K562 (cell line): ENCODE data around the gene TBATA. TPM values are rescaled to one million over a fixed set of nuclear protein-coding genes. Genes with fewer than 3 reads are reported as not detected.
A peak's percentile ranks its signal among the peaks of the same experiment; 100 is the strongest.

Source experiments
- CREM ChIP-seq: IDR thresholded peaks from 2 replicates; pipeline ENCODE4 v1.6.1; 2014; ENCODE audit warnings: antibody characterized with exemption, low read depth
- CXXC5 ChIP-seq: fragments of 250-450 bp; sonication (Bioruptor Pico); IDR thresholded peaks from 2 replicates; pipeline ENCODE4 v1.8.0; 2022; ENCODE audit warnings: inconsistent platforms, mild to moderate bottlenecking, moderate library complexity
- ERF ChIP-seq: fragments of 450-650 bp; formaldehyde crosslinking; IDR thresholded peaks from 2 replicates; pipeline ENCODE4 v1.4.0; 2020; ENCODE audit warnings: mild to moderate bottlenecking, mixed read lengths
- FUS ChIP-seq: fragments of 200-400 bp; formaldehyde crosslinking; optimal IDR thresholded peaks from 2 replicates; pipeline ENCODE3; 2017; ENCODE audit warnings: low read depth, low read length
- GABPB2 ChIP-seq: fragments of 250-450 bp; sonication (Bioruptor Pico); conservative IDR thresholded peaks from 2 replicates; pipeline ENCODE4 v1.5.1; 2021; ENCODE audit warnings: mild to moderate bottlenecking
- GATA2 ChIP-seq: sonication (generic); formaldehyde crosslinking; IDR thresholded peaks from 2 replicates; pipeline ENCODE4 v1.4.0; 2020; ENCODE audit warnings: mild to moderate bottlenecking, missing genetic modification reagents
- HNRNPK ChIP-seq: fragments of 200-400 bp; formaldehyde crosslinking; IDR thresholded peaks from one replicate; pipeline ENCODE4 v1.6.1; 2018; ENCODE audit warnings: mild to moderate bottlenecking, low read depth, low read length; ENCODE audit not compliant: poor library complexity, severe bottlenecking
- HSF4 ChIP-seq: fragments of 250-450 bp; sonication (Bioruptor Pico); IDR thresholded peaks from 2 replicates; pipeline ENCODE4 v2.1.2; 2022; ENCODE audit warnings: mild to moderate bottlenecking, moderate library complexity, borderline replicate concordance
- JUN ChIP-seq, 2 experiments: sonication (generic) in 1 of 2; formaldehyde crosslinking in 1 of 2; IDR thresholded peaks; 2 replicates each; pipeline versions ENCODE4 v1.6.1 to v1.8.0; 2012 to 2022; ENCODE audit warnings: borderline replicate concordance in 2 of 2, mild to moderate bottlenecking in 2 of 2, improper control_type of control experiment in 1 of 2, low read depth in 1 of 2, low read length in 1 of 2, missing genetic modification reagents in 1 of 2
- JUND ChIP-seq, 2 experiments: IDR thresholded peaks; 2 replicates in 1 of 2; 3 replicates in 1 of 2; pipeline ENCODE4 v1.6.1; 2011; ENCODE audit warnings: borderline replicate concordance in 2 of 2, low read depth in 2 of 2, low read length in 2 of 2, improper control_type of control experiment in 1 of 2, missing biosample characterization in 1 of 2, missing genetic modification characterization in 1 of 2, missing genetic modification reagents in 1 of 2
- KAT7 ChIP-seq: sonication (generic); formaldehyde crosslinking; IDR thresholded peaks from 2 replicates; pipeline ENCODE4 v1.8.0; 2022; ENCODE audit warnings: missing genetic modification reagents, mild to moderate bottlenecking, borderline replicate concordance
- MAZ ChIP-seq, 2 experiments: fragments of 450-650 bp in 1 of 2; sonication (generic) in 1 of 2; formaldehyde crosslinking; IDR thresholded peaks in 1 of 2; conservative IDR thresholded peaks in 1 of 2; 2 replicates each; pipeline versions ENCODE4 v1.4.0 to v1.5.0; 2020; ENCODE audit warnings: mild to moderate bottlenecking in 1 of 2, missing genetic modification reagents in 1 of 2
- NCOA1 ChIP-seq: fragments of 450-650 bp; IDR thresholded peaks from 2 replicates; pipeline ENCODE4 v1.6.1; 2016; ENCODE audit warnings: low read depth
- OTX1 ChIP-seq: fragments of 450-650 bp; formaldehyde crosslinking; IDR thresholded peaks from 2 replicates; pipeline ENCODE4 v1.4.0; 2022; ENCODE audit warnings: mild to moderate bottlenecking
- RBFOX2 ChIP-seq: fragments of 200-400 bp; formaldehyde crosslinking; IDR thresholded peaks from 2 replicates; pipeline ENCODE4 v1.6.1; 2017; ENCODE audit warnings: low read depth, mild to moderate bottlenecking, low read length, moderate library complexity
- SAFB ChIP-seq: fragments of 200-400 bp; formaldehyde crosslinking; IDR thresholded peaks from 2 replicates; pipeline ENCODE4 v1.6.1; 2017; ENCODE audit warnings: low read depth, low read length, borderline replicate concordance
- TAF1 ChIP-seq: IDR thresholded peaks from 2 replicates; pipeline ENCODE4 v1.6.1; 2011; ENCODE audit warnings: mild to moderate bottlenecking, low read length, moderate library complexity; ENCODE audit not compliant: insufficient read depth, control insufficient read depth, severe bottlenecking; ENCODE audit errors: extremely low read depth
- TCF7 ChIP-seq: sonication (generic); IDR thresholded peaks from 2 replicates; pipeline ENCODE4 v1.6.1; 2016; ENCODE audit warnings: antibody characterized with exemption, borderline replicate concordance
- ZNF699 ChIP-seq: fragments of 250-450 bp; sonication (Bioruptor Pico); IDR thresholded peaks from 2 replicates; pipeline ENCODE4 v1.8.0; 2021; ENCODE audit warnings: mild to moderate bottlenecking, moderate library complexity; ENCODE audit not compliant: insufficient replicate concordance
- polyA plus RNA-seq, 8 experiments: library from polyadenylated mRNA; depleted of rRNA in 4 of 8; stranded (reverse) in 5 of 8; unstranded in 3 of 8; fragments of >200 nt; fragmentation: Nextera tagmentation in 2 of 8; fragmentation: Illumina TruSeq in 1 of 8; extraction: Ambion mirVana in 2 of 8; extraction: Trizol in 1 of 8; gene quantifications; 2 replicates each; pipeline versions ENCODE4 v1.2.1 to v1.2.3, GENCODE V29; 2011 to 2014; ENCODE audit warnings: inconsistent platforms in 1 of 8, missing spikeins in 1 of 8
- total RNA-seq, 7 experiments: library from RNA; depleted of rRNA in 6 of 7; stranded (reverse); fragments of >200 nt in 6 of 7; fragmentation: Illumina TruSeq in 2 of 7; extraction: Trizol in 2 of 7; gene quantifications; 2 replicates each; pipeline versions ENCODE4 v1.2.1 to v1.2.3, GENCODE V29; 2011 to 2021; ENCODE audit warnings: low replicate concordance in 1 of 7
- TF ChIP-seq, protein P1 (sequence below): fragments of 250-450 bp; sonication (Bioruptor Pico); IDR thresholded peaks from 2 replicates; pipeline ENCODE4 v1.9.0; 2021; ENCODE audit warnings: mild to moderate bottlenecking, inconsistent platforms
- TF ChIP-seq, protein P2 (sequence below): sonication (generic); formaldehyde crosslinking; IDR thresholded peaks from 2 replicates; pipeline ENCODE4 v1.8.1; 2023; ENCODE audit warnings: mild to moderate bottlenecking, missing genetic modification reagents

Gene TBATA
- total and polyA plus RNA-seq, 9 of the 15 experiments (the other 6 are each of a cell fraction or from before 2014, with no cell fraction given), result not detected

- TF ChIP-seq JUN (IDR thresholded peaks at IDR 0.05; ENCODE audit: borderline replicate concordance, low read depth, low read length) (no peak), JUN (CRISPR knock-in tag; IDR thresholded peaks at IDR 0.05; ENCODE audit: borderline replicate concordance) (0 out of 2 replicates have a peak, but pooled peaks have one; percentile 43), RBFOX2 (peak; percentile 77), TCF7 (peak; percentile 80; the same call in 1 of the 2 replicates), CREM (0 out of 2 replicates have a peak, but pooled peaks have one; percentile 30), JUND (IDR thresholded peaks at IDR 0.05; ENCODE audit: borderline replicate concordance, low read depth, low read length) (0 out of 2 replicates have a peak, but pooled peaks have one; percentile 42), JUND (tag; IDR thresholded peaks at IDR 0.05; ENCODE audit: borderline replicate concordance, low read depth, low read length) (no peak; the same call in 2 of the 3 replicates), SAFB (no peak), GATA2 (CRISPR knock-in tag) (no peak), MAZ (CRISPR knock-in tag; conservative IDR thresholded peaks at IDR 0.05 in 1 of 2, IDR thresholded peaks at IDR 0.05 in 1 of 2) (peak; percentile 36 to 87), ZNF699 (CRISPR knock-in tag) (peak; percentile 43), KAT7 (CRISPR knock-in tag) (peak; percentile 70; the same call in 1 of the 2 replicates), HNRNPK (no peak), ERF (0 out of 2 replicates have a peak, but pooled peaks have one; percentile 40), HSF4 (CRISPR knock-in tag) (no peak), TAF1 (peak; percentile 56), FUS (peak; percentile 85), OTX1 (CRISPR knock-in tag) (no peak), CXXC5 (CRISPR knock-in tag) (peak; percentile 76), GABPB2 (no peak), NCOA1 (no peak)
- TF ChIP-seq, protein P1, sequence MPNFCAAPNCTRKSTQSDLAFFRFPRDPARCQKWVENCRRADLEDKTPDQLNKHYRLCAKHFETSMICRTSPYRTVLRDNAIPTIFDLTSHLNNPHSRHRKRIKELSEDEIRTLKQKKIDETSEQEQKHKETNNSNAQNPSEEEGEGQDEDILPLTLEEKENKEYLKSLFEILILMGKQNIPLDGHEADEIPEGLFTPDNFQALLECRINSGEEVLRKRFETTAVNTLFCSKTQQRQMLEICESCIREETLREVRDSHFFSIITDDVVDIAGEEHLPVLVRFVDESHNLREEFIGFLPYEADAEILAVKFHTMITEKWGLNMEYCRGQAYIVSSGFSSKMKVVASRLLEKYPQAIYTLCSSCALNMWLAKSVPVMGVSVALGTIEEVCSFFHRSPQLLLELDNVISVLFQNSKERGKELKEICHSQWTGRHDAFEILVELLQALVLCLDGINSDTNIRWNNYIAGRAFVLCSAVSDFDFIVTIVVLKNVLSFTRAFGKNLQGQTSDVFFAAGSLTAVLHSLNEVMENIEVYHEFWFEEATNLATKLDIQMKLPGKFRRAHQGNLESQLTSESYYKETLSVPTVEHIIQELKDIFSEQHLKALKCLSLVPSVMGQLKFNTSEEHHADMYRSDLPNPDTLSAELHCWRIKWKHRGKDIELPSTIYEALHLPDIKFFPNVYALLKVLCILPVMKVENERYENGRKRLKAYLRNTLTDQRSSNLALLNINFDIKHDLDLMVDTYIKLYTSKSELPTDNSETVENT (CRISPR knock-in tag), result peak; percentile 64; the same call in 1 of the 2 replicates
- TF ChIP-seq, protein P2, sequence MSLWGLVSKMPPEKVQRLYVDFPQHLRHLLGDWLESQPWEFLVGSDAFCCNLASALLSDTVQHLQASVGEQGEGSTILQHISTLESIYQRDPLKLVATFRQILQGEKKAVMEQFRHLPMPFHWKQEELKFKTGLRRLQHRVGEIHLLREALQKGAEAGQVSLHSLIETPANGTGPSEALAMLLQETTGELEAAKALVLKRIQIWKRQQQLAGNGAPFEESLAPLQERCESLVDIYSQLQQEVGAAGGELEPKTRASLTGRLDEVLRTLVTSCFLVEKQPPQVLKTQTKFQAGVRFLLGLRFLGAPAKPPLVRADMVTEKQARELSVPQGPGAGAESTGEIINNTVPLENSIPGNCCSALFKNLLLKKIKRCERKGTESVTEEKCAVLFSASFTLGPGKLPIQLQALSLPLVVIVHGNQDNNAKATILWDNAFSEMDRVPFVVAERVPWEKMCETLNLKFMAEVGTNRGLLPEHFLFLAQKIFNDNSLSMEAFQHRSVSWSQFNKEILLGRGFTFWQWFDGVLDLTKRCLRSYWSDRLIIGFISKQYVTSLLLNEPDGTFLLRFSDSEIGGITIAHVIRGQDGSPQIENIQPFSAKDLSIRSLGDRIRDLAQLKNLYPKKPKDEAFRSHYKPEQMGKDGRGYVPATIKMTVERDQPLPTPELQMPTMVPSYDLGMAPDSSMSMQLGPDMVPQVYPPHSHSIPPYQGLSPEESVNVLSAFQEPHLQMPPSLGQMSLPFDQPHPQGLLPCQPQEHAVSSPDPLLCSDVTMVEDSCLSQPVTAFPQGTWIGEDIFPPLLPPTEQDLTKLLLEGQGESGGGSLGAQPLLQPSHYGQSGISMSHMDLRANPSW (CRISPR knock-in tag), result no peak; the same call in 1 of the 2 replicates
Measured at GRCh38 chr10:70815504-70816219, 30.5 kb upstream of the TBATA start, which contains the start of gene SGPL1 (continued).
